Measurements from ENCODE around the gene TMEM200C. TPM values are rescaled to one million over a fixed set of nuclear protein-coding genes. Genes with fewer than 3 reads are reported as not detected.

Gene TMEM200C
- total RNA-seq, 1 donor from 2014 or later: 0.32 TPM

Small RNAs within 50 kb of the gene (microRNA-seq; reads per million reads assigned to microRNA genes)
- gene MIR3976 (ENCODE audit: borderline number of aligned reads): not detected

Measured in mesenteric fat pad (tissue), 1 donor.